ENCODE results near the gene PPP1R27.

The PPP1R27 gene

DNA sequence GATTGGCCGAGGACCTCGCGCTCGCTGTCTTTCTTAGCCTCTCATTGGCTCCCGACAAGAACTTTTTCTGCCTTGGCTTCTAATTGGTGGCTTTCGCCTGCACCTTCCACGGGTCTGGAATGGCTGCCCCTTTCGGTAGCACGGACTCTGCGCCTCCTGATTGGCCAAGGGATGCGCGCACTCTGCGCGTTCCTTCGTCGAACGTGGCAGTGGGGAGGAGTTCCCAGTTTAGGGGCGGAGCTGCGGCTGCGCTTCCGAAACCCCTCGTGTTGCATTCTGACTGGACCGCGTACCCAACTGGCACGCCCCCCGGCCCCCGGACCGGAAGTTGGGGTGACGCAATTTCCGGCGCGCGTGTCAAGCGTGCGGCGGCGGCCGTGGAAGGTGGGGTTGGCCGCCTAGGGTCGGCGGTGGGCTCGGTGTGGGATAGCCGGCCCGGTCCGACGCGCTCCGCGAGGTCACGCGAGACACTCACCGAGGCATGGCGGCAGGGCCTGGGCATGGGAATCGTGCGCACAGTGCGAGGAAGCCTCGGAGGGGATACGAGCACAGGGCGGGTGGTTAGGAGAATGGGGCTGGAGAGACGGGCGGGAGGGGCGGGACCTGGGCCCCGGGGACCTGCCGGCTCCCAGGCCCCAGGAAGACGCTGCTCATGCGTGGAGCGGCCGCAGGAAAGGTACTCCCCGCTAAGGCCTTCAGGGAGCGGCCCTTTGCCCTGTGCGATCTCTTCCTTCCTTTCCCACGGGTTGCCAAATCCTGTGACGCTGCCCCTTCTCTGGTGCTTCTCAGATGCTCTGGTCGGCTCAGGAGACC lies 26.1 kb upstream of the PPP1R27 start:
- DNase-seq (ENCODE audit: low spot score): peak; percentile 100

- no peak for DNase-seq (ENCODE audit: low spot score)
Measured at GRCh38 chr17:81859906-81860755, 25.3 kb upstream of the PPP1R27 start, which contains the start of gene P4HB. Gene P4HB, minus strand, starts transcription at chr17:81860535. Its CDS starts 64 bp downstream, at chr17:81860471.

DNA sequence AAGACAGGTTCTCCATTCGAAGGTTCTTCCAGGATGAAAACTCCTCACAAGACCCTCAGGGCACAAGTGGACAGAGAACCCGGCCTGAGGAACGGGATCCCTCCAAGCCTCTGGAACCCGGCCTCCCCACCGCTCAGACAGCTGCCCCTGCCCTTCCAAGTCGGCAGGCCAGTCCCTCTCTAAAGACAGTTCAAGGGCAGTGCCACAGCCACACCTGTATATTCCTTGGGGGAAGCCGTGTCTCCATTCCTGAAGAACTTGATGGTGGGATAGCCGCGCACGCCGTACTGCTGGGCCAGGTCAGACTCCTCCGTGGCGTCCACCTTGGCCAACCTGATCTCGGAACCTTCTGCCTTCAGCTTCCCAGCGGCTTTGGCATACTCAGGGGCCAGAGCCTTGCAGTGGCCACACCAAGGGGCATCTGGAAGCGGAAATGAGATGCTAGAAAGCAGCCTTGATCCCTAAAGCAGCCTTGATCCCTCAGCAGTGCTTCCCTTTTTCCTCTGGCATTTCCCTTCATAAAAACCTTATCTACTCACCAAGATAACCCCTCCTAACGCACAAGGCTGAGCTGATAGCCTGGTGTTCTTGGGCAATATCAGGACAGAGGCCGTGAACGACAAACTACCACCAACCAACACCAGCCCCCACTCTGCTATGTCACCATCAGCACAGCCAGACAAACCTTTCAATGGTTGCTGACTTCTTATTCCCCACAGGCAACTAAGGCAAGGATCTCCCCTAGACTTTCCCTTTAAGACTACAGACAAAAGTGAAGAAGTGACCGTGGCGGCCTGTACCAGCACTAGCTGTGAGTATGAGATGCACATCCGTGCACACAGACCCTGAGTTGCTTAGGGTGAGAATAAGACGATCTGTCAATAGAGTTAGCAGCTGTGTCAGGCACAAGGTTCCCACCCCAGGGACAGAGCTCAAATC lies 24.4 kb upstream of the PPP1R27 start:
- DNase-seq (ENCODE audit: low spot score): no peak

DNA sequence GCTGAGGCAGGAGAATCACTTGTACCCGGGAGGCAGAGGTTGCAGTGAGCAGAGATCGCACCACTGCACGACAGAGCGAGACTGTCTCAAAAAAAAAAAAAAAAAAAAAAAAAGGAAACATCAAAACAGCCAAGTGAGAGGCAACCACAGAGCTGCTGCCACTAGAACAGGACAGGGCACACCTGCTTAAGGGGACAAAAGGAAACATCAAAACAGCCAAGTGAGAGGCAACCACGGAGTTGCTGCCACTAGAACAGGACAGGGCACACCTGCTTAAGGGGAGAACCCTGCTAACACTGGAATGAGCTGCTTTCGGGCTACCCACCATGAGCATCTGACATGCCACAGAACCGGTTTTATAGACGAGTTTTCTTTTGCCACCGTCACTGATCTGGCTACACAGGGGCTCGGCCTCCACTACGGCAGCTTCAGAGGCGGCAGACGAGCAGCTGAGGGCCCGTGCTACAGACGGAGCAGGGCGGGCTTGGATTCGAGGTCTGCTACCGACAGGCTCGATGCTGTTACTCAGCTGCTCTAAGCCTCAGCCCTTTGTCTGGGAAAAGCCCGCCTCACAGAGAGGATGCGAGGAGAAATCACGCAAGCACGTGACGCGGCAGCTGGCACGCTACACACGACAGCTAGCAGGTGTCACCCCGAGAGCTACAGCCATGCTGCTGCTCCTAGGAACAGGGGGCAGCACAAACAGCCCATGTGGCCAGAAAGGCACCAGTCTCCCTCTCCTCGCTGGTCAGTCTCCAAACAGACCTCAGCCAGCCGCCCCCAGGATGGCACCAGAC lies 23.5 kb upstream of the PPP1R27 start:
- DNase-seq (ENCODE audit: low spot score): no peak

DNA sequence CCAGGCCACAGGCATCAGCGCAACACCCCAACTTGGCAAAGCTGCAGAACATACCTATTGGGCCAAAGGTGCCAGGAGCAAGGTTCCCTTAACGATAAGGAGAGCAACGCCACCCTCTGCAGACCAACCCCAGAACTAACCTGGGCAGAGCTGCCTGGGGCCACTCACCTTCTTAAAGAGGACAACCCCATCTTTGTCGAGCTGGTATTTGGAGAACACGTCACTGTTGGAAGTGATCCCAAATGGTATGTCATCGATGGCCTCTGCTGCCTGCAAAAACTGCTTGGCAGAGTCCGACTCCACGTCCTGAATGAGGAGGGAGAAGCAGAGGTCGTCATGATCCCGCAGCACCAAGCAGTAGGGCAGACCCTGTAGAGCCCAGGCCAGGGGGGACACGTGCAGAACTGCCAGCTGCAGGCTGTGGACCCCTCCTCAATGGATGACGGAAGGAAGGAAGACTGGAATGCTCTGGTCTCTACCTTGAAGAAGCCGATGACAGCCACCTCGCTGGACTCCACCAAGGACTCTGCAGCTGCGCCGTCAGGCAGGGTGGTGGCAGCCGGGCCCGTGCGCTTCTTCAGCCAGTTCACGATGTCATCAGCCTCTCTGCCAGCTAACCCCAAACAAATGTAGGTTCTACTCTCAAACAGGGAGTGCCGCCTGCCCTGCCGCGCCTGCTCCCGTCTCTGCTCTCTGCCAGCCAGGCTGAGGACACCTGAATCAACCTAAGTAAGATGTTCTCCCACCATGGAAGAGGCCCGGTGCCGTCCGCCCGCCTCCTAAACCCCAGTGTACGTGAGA lies 20.3 kb upstream of the PPP1R27 start:
- DNase-seq (ENCODE audit: low spot score): no peak

- DNase-seq (ENCODE audit: low spot score): no peak
Measured at GRCh38 chr17:81852237-81852636, 17.4 kb upstream of the PPP1R27 start.

GRCh38 chr17:81851423-81851822 lies 16.6 kb upstream of the PPP1R27 start:
- no peak for DNase-seq (ENCODE audit: low spot score)

- no peak for DNase-seq (ENCODE audit: low spot score)
Measured at GRCh38 chr17:81849457-81849856, 14.6 kb upstream of the PPP1R27 start.

- no peak for DNase-seq (ENCODE audit: low spot score)
Measured at GRCh38 chr17:81846743-81847689, 12.2 kb upstream of the PPP1R27 start.

GRCh38 chr17:81845881-81846742 lies 11.3 kb upstream of the PPP1R27 start:
- no peak for DNase-seq (ENCODE audit: low spot score)

GRCh38 chr17:81845361-81845760 lies 10.5 kb upstream of the PPP1R27 start:
- no peak for DNase-seq (ENCODE audit: low spot score)

GRCh38 chr17:81844887-81845286 lies 10.0 kb upstream of the PPP1R27 start:
- DNase-seq (ENCODE audit: low spot score): no peak

DNA sequence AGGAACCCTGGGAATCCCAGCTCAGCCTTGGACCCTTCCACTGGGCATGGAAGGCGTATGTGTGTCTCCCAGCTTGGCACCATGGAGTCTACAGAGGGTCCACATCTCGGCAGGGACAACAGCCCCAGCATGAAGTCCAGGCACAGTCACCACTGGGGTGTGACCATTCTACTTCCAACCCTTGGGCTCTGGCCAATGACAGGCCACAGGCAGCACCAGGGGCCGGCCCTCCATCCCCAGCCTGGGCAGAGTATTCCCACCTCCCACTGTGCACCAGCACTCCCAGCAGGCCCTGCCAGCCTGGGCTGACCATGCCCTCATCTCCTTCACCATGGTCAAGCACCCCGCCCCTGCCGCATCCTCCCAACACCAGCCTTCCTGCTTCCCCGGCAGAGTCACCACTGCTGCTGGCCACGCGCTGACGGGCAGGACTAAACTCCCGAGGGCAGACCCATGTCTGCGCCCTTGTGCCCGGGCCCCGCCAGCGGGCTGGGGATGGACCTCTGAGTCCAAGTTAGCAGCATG lies 9.5 kb upstream of the PPP1R27 start:
- no peak for DNase-seq (ENCODE audit: low spot score)

- DNase-seq (ENCODE audit: low spot score): no peak
Measured at GRCh38 chr17:81843713-81844326, 9.0 kb upstream of the PPP1R27 start.

- no peak for DNase-seq (ENCODE audit: low spot score)
Measured at GRCh38 chr17:81842725-81843504, 8.1 kb upstream of the PPP1R27 start.

DNA sequence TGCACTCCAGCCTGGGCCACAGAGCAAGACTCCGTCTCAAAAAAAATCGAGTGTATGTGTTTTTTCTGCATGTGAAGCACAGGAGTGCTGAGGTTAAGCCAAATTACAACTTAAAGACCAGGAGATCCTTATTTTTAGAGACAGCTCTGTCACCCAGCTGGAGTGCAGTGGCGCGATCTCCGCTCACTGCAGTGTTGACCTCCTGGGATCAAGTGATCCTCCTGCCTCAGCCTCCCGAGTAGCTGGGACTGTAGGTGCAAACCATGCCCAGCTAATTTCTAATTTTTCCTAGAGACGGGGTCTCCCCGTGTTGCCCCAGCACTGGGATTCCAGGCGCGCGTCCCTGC lies 7.5 kb upstream of the PPP1R27 start:
- DNase-seq (ENCODE audit: low spot score): no peak

DNA sequence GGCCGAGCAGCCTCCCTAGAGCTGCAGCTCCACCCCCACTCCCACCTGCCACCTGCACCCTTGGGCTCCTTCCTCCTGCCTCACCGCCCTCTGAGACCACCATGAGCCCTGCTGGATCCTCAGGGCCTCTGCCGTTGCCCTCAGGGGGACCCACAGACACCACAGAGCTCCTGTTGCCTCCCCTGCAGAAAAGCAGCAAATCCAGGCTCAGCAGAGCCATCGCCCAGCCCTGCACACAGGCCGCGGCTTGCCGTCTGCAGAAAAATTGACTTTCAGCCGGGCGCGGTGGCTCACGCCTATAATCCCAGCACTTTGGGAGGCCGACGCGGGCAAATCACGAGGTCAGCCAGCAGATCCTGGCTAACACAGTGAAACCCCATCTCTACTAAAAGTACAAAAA lies 7.0 kb upstream of the PPP1R27 start:
- no peak for DNase-seq (ENCODE audit: low spot score)

Data from Ammon's horn (tissue), 1 donor.